Dermis microvascular lymphatic vessel endothelial cell (primary cell): Measurements from ENCODE around the gene B3GNT5. TPM values are rescaled to one million over a fixed set of nuclear protein-coding genes. Genes with fewer than 3 reads are reported as not detected.
A peak's percentile ranks its signal among the peaks of the same experiment; 100 is the strongest.

Experiments used
- DNase-seq, 2 donors: peaks; one replicate each; pipeline versions ENCODE4 v3.0.0 to v3.0.0-alpha.2; 2010; ENCODE audit warnings: low read depth in 2 of 2
- total RNA-seq: library from RNA; depleted of rRNA; stranded (reverse); fragments of >200 nt; gene quantifications from 2 replicates; pipeline ENCODE4 v1.2.1, GENCODE V29; 2014

The B3GNT5 gene
- total RNA-seq, result 25.2 and 36.5 TPM in 2 replicates

GRCh38 chr3:183252973-183253527 lies at the start of gene B3GNT5:
TSS of gene B3GNT5 (plus strand) at chr3:183253253. CDS start at chr3:183269799, 16,546 bp downstream.
- peak in 1 of 2 donors; percentile 69 for DNase-seq

DNA sequence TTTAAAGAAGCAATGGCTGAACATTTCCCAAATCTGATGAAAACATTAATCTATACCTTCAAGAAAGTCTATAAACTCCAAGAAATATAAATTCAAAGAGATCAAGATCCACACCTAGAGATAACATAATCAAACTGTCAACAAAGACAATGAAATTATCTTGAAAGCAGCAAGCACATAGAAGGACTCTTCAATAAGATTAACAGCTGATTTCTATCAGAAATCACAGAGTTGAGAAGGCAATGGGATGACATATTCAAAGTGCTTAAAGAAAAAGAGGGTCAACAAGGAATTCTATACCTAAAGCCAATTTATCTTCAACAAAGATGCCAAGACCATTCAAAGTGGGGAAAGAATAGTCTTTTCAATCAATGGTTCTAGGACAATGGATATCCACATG lies 49.4 kb upstream of the B3GNT5 start:
- DNase-seq, result no peak

DNA sequence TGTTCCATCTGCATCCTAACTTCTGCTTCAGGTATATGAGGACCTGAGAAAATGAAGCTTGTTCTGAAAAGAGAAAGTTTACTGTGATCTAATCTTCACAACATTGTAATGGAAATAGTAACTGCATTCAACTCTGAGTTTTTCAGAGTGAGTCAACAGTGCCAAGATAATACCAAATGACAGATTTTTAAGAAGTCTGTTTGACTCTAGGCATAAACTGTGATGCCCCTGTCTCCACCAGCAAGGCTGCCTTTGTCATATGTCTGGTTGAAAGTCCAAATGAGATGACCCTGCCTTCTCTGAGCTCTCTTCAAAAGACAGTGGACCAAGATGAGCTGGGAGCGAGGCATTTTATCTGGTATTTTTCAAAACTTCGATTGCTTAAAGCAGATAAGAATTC lies 44.8 kb upstream of the B3GNT5 start:
- DNase-seq, result no peak

GRCh38 chr3:183208800-183209199 lies 44.3 kb upstream of the B3GNT5 start:
- DNase-seq, result no peak

DNA sequence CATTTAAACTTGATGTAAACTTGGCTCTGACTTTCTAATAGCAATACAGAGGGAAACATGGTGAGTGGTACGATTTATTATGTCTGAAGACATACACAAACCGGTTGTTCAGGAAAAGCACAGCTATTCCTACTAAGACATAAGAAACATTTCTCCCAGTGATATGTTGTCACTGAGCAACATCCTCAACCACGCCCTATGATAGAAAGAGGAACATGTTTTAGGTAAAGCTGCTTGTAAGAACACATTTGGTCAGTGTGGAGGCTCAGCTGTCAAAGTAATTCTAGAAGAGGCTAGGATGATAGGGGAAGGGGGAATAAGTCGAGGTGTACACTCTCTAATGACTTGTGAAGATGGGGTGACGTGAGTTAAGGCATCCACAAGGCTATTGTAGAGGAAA lies 42.7 kb upstream of the B3GNT5 start:
- DNase-seq, result no peak

- peak in 1 of 2 donors; percentile 28 for DNase-seq
Observed at GRCh38 chr3:183210862-183211341, 42.2 kb upstream of the B3GNT5 start.

- peak; percentile 77 to 89 for DNase-seq
Observed at GRCh38 chr3:183211352-183211751, 41.7 kb upstream of the B3GNT5 start.

DNA sequence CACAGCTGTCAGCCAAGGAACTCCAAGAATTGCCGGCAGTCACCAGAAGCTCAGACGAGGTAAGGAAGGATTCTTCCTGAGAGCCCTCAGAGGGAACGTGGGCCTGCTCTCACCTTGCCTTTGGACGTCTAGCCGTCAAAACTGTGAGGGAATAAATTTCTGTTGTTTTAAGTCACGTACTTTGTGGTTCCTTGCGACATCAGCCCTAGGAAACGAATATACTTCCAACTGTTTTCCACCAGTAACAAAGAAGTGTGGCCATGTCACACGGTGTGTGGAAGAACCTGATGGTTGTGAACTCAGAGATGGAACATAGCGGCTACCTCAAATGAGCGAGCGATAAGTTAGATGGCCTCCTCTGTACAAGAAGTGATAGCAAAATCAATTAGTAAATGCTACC lies 41.0 kb upstream of the B3GNT5 start:
- DNase-seq, result no peak

GRCh38 chr3:183212565-183212964 lies 40.5 kb upstream of the B3GNT5 start:
- peak; percentile 90 for DNase-seq

- DNase-seq, result peak in 1 of 2 donors; percentile 55
Observed at GRCh38 chr3:183213415-183214276, 39.4 kb upstream of the B3GNT5 start.

DNA sequence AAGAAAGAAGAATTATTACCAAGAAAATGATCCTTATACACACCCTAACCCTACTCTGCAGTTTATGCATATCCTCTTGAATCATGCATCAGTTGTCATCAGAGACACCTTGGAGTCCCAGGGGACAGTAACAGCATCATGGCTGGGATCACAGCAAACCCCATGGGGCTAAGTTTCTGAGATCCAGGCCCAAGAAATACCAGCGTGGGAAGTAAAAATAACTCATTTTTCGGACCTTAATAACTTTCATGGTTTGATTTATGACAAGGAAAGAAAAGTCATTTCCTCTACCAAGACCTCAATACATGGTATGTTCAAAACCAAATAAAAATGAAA lies 38.8 kb upstream of the B3GNT5 start:
- DNase-seq, result peak in 1 of 2 donors; percentile 22

DNA sequence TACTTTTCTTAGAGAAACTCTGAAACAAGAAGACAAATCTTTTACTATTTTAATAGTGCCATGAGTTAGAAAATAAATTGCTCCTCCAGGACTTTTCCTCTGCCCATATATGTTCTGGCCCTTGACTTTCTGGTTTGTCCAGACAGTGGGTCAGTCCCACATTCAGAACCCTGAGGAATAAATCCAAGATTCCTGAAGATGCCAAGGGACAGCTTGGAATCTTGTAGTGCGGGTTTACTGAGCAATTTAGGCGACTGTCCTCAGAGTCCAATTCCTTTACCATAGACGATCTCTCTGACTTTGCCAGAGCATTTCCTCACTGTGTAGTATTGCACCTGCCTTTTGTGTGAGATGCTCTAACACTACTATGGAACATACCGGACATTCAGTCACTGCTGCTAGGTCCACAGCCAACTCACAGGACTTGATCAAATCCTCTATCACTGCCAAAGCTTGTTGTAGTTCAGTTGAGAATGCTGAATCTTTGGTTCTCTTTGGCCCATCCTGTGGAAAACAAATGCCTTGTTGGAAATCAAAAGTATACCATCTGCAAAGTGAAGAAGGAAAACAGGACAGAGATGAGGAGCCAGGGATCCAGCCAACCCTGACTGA lies 37.4 kb upstream of the B3GNT5 start:
- peak in 1 of 2 donors; percentile 61 for DNase-seq

DNA sequence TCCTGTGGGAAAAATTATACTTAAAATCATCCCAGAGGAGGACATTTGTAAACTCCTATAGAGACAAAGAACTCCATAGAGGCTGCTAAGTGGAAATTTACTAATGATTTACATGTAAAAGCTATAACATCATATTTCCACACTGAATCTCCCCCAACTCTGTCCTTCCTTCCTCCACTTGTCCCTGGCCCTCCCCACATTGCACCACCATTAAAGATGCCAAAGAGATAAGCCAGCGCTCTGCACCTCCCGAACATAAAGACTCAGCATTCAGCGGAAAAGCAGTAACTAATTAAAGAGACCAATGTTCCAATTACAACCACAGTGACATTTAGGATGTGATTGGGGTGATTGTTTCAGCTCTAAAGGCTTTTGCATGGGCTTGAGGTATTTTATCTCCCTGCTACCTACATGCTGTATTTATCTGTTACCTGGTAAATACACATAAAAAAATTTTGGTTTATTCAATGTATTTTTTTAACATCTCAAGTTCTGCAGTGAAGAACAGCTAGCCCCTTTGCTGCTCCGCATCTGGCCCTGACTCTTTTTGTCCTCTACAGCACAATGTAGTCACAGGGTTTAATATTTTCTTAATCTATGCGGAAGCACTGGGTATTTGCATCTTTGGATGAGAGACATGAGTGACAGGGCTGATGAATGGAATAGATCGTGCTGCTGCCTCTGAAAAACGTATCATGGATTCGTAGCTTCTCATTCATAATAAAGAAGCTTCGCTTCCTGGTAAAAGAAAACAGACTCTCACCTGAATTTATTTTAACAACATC lies 35.3 kb upstream of the B3GNT5 start:
- no peak for DNase-seq

- DNase-seq, result no peak
Observed at GRCh38 chr3:183218826-183219225, 34.2 kb upstream of the B3GNT5 start.

DNA sequence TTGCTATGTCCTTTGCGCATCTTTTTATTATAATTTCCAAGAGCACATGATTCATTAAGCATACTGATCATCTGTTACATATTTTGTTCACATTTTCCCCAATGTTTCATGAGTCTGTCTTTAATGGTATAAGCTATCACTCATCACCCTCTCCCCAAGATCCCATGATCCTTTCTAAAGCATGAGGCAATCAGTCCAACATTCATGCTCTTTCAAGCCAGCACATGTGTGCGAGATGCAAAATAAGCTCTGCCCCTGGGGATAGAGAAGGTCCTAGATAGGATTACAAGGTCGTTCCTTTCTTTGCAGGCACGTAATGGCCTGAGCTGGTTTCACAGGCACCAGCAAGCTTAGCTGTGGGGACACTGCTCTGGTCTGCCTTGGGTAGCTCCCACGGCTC lies 32.2 kb upstream of the B3GNT5 start:
- DNase-seq, result no peak

- DNase-seq, result no peak
Observed at GRCh38 chr3:183222631-183223235, 30.3 kb upstream of the B3GNT5 start.

GRCh38 chr3:183224180-183224970 lies 28.7 kb upstream of the B3GNT5 start:
- no peak for DNase-seq

DNA sequence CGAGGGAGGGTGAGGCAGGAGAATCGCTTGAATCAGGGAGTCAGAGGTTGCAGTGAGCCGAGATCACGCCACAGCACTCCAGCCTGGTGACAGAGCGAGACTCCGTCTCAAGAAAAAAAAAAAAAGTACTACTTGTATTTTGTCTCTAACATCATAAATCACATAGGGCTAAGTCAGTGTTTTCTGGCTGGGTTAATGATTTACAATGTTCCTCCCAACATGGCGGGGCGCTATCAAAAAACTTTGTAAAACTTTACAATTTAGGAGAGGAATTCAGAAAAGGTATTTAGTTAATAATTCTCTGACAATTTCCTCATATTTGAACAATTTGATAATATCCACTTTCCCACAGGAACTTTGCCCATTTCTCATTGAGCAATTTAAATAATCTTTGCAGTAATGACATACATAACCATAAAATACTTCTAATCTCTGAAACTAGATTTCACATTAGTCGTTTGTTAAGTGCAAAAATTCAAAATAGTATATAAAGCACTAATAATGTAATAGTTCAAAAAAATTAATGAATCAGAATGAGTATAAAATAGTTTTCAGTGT lies 26.6 kb upstream of the B3GNT5 start:
- DNase-seq, result no peak

- no peak for DNase-seq
Observed at GRCh38 chr3:183227586-183227985, 25.5 kb upstream of the B3GNT5 start.

- DNase-seq, result no peak
Observed at GRCh38 chr3:183229178-183229577, 23.9 kb upstream of the B3GNT5 start.
